SK-N-SH (cell line): ENCODE measurements around the gene SLC6A8. TPM values are rescaled to one million over a fixed set of nuclear protein-coding genes. Genes with fewer than 3 reads are reported as not detected.
A peak's percentile ranks its signal among the peaks of the same experiment; 100 is the strongest.

Experiments used
- CTCF ChIA-PET: fragments of 300-600, 350-600 bp; formaldehyde crosslinking; extraction: SDS; loops from one replicate; lab custom pipeline; 2021; lab: Yijun Ruan, JAX
- POLR2A ChIA-PET: fragments of 350-600 bp; sonication (Branson Sonifier 250); formaldehyde crosslinking; extraction: SDS; loops from one replicate; lab custom pipeline; 2020; ENCODE audit warnings: antibody characterized with exemption, inconsistent platforms; lab: Yijun Ruan, JAX
- DNase-seq: peaks from one replicate; pipeline ENCODE4 v3.0.0; 2012
- H2AFZ ChIP-seq: fragments of 200-600 bp; sonication (generic); 2 replicates; pipeline ENCODE4 v1.8.1; 2016; ENCODE audit warnings: antibody characterized with exemption, mild to moderate bottlenecking, low read depth
- H3F3A ChIP-seq: fragments of 200-600 bp; sonication (generic); replicated peaks from 2 replicates; pipeline ENCODE3; 2016; ENCODE audit warnings: antibody characterized with exemption, mild to moderate bottlenecking; ENCODE audit not compliant: insufficient read depth
- H3K27ac ChIP-seq, 2 experiments: fragments of 200-500 bp in 1 of 2; fragments of 200-600 bp in 1 of 2; sonication (Bioruptor generic) in 1 of 2; sonication (generic), shearing (Covaris generic) in 1 of 2; 2 replicates each; pipeline versions ENCODE4 v1.5.1 to v1.6.1; 2014 to 2016; ENCODE audit warnings: low read depth in 2 of 2, inconsistent platforms in 1 of 2, low read length in 1 of 2, mild to moderate bottlenecking in 1 of 2, mixed read lengths in 1 of 2
- H3K27me3 ChIP-seq: fragments of 200-600 bp; sonication (generic), shearing (Covaris generic); 2 replicates; pipeline ENCODE4 v1.6.1; 2016; ENCODE audit warnings: mixed run types; ENCODE audit not compliant: insufficient read depth
- H3K36me3 ChIP-seq, 2 experiments: fragments of 200-500 bp in 1 of 2; fragments of 200-600 bp in 1 of 2; sonication (Bioruptor generic) in 1 of 2; sonication (generic) in 1 of 2; replicated peaks in 1 of 2; 2 replicates each; pipeline versions ENCODE3 to v1.5.1; 2014 to 2016; ENCODE audit warnings: low read length in 1 of 2, mild to moderate bottlenecking in 1 of 2; ENCODE audit not compliant: insufficient read depth in 2 of 2, control insufficient read depth in 1 of 2
- H3K4me1 ChIP-seq, 2 experiments: fragments of 200-500 bp in 1 of 2; fragments of 200-600 bp in 1 of 2; sonication (Bioruptor generic) in 1 of 2; sonication (generic), shearing (Covaris generic) in 1 of 2; 2 replicates each; pipeline versions ENCODE4 v1.5.1 to v1.6.1; 2014 to 2016; ENCODE audit warnings: low read depth in 1 of 2, low read length in 1 of 2, mixed run types in 1 of 2; ENCODE audit not compliant: insufficient read depth in 2 of 2, control insufficient read depth in 1 of 2
- H3K4me2 ChIP-seq: fragments of 200-600 bp; sonication (generic), shearing (Covaris generic); 2 replicates; pipeline ENCODE4 v1.6.1; 2017; ENCODE audit warnings: mixed run types
- H3K4me3 ChIP-seq, 2 experiments: fragments of 200-500 bp in 1 of 2; fragments of 200-600 bp in 1 of 2; sonication (Bioruptor generic) in 1 of 2; sonication (generic), shearing (Covaris generic) in 1 of 2; 2 replicates each; pipeline versions ENCODE4 v1.5.1 to v1.8.1; 2014 to 2016; ENCODE audit warnings: low read depth in 2 of 2, inconsistent platforms in 1 of 2, low read length in 1 of 2, mild to moderate bottlenecking in 1 of 2, mixed read lengths in 1 of 2, moderate library complexity in 1 of 2
- H3K79me2 ChIP-seq: fragments of 200-600 bp; sonication (generic); 2 replicates; pipeline ENCODE4 v1.8.1; 2017; ENCODE audit warnings: mild to moderate bottlenecking; ENCODE audit not compliant: insufficient read depth
- H3K9ac ChIP-seq: fragments of 200-600 bp; sonication (generic); 2 replicates; pipeline ENCODE4 v1.6.1; 2017; ENCODE audit warnings: mixed run types
- H3K9me2 ChIP-seq: fragments of 200-600 bp; sonication (generic); 2 replicates; pipeline ENCODE4 v1.6.1; 2017; ENCODE audit warnings: mixed run types
- H3K9me3 ChIP-seq: fragments of 200-600 bp; sonication (generic); 2 replicates; pipeline ENCODE4 v1.6.1; 2017; ENCODE audit warnings: mixed run types, mild to moderate bottlenecking, moderate library complexity
- H4K20me1 ChIP-seq: fragments of 200-600 bp; sonication (generic); 2 replicates; pipeline ENCODE4 v1.6.1; 2017; ENCODE audit warnings: mild to moderate bottlenecking, mixed run types; ENCODE audit not compliant: insufficient read depth
- EZH2phosphoT487 ChIP-seq: fragments of 200-600 bp; sonication (generic); IDR thresholded peaks from 2 replicates; pipeline ENCODE4 v1.6.1; 2017; ENCODE audit warnings: low read depth, mixed run types, mild to moderate bottlenecking, antibody characterized with exemption, moderate library complexity, borderline replicate concordance
- FOXM1 ChIP-seq: IDR thresholded peaks from 2 replicates; pipeline ENCODE4 v1.4.0; 2012; ENCODE audit warnings: low read depth, mild to moderate bottlenecking
- GATA2 ChIP-seq: sonication (generic); formaldehyde crosslinking; IDR thresholded peaks from 2 replicates; pipeline ENCODE4 v1.5.0; 2020; ENCODE audit warnings: mild to moderate bottlenecking, missing genetic modification reagents
- NFIC ChIP-seq: IDR thresholded peaks from 2 replicates; pipeline ENCODE4 v1.4.0; 2012; ENCODE audit warnings: borderline replicate concordance
- SIN3A ChIP-seq: IDR thresholded peaks from 2 replicates; pipeline ENCODE4 v1.6.1; 2012; ENCODE audit warnings: low read depth, mild to moderate bottlenecking, low read length, moderate library complexity, borderline replicate concordance
- TEAD4 ChIP-seq: IDR thresholded peaks from 2 replicates; pipeline ENCODE4 v1.4.0; 2012; ENCODE audit warnings: mild to moderate bottlenecking, borderline replicate concordance; ENCODE audit not compliant: insufficient read depth
- WGBS: methylation state at CpG from one replicate; pipeline ENCODE4 v1.1.6; 2017; ENCODE audit warnings: low lambda C conversion rate; 5-methylcytosine and 5-hydroxymethylcytosine counted together
- polyA plus RNA-seq, 3 experiments: library from polyadenylated mRNA; depleted of rRNA; stranded (reverse); fragments of >200 nt; gene quantifications; 2 replicates each; pipeline ENCODE4 v1.2.3, GENCODE V29; 2012
- TF ChIP-seq, protein P1 (sequence below): IDR thresholded peaks from 2 replicates; pipeline ENCODE4; 2012
- TF ChIP-seq, protein P2 (sequence below): IDR thresholded peaks from 2 replicates; pipeline ENCODE4 v1.4.0; 2012; ENCODE audit warnings: low read depth, borderline replicate concordance
- TF ChIP-seq, protein P3 (sequence below): IDR thresholded peaks from 2 replicates; pipeline ENCODE4 v1.4.0; 2012; ENCODE audit warnings: low read depth, borderline replicate concordance

The SLC6A8 gene
- polyA plus RNA-seq, 1 of the 3 experiments (the other 2 are of a cell fraction) = 30.8 TPM

DNA sequence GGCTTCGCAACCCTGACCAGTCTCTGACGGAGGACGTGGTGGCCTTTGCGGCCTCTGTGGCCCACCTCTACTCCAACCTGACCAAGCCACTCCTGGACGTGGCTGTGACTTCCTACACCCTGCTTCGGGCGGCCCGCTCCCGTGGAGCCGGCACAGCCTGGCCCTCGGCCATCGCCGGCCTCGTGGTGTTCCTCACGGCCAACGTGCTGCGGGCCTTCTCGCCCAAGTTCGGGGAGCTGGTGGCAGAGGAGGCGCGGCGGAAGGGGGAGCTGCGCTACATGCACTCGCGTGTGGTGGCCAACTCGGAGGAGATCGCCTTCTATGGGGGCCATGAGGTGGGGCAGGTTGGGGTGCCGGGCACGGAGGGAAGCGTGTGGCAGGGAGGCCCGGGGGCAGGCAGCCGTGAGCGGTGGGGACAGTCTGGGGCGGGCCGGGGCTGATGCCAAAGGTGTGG is 38.1 kb downstream of the SLC6A8 start (continued):
- TF ChIP-seq, protein P1, sequence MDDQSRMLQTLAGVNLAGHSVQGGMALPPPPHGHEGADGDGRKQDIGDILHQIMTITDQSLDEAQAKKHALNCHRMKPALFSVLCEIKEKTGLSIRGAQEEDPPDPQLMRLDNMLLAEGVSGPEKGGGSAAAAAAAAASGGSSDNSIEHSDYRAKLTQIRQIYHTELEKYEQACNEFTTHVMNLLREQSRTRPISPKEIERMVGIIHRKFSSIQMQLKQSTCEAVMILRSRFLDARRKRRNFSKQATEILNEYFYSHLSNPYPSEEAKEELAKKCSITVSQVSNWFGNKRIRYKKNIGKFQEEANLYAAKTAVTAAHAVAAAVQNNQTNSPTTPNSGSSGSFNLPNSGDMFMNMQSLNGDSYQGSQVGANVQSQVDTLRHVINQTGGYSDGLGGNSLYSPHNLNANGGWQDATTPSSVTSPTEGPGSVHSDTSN = no peak
- no peak for TF ChIP-seq FOXM1

DNA sequence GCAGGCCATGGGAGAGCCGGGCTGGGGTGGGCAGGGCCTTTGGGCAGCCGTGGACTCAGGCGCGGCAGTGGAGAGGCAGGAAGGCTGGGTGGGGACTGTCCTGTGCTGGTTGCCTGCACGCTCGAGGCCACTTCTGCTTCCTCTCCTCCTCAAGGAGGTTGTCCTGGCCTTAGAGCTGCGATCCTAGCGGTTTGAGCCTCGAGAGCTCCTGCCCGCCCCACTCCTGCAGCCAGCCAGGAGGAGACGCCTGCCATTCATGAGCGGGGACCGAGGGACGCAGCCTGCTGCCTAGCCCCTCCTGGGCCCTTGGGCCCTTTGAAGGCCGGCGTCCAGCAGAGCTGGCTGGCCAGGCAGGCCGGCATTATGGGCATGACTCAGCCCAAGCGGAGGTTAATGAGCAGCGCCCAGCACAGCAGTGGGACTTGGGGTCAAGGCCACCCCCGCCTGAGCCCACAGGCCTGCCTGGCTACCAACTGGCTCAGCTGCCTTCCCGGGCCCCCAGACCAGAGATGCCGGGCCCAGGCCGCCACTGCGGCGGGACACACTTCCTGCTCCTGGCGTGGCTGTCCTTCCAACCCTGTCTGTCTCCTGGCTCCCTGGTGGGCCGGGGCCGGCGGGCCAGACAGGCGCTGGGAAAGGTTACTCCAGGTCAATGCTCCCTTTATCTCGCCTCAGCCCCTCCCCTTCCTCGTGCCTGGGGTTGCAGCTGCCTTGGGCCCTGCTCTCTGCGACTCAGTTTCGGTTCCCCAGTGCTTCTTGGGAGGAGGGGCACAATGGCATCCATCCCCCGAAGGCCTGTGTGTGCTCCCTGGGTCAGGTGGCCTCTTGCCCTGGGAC is 38.8 kb downstream of the SLC6A8 start:
- H3K4me2 ChIP-seq = peak overlapping the region; percentile 77
- no peaks in the 10 kb centered on the region for H3K27me3 ChIP-seq
- no peaks in the 10 kb centered on the region for H3K9me3 ChIP-seq
- peak overlapping the region; percentile 47 to 76 for H3K27ac ChIP-seq
- H3K4me3 ChIP-seq = peak overlapping the region; percentile 33 to 47
- CTCF ChIA-PET = interaction anchor here (0.6 to 2.7 kb wide), 4 partner anchors 12 to 256 kb away, joined by 3 to 11 read pairs (median 4); partner anchors contain the start of genes HAUS7 and PLXNB3
- POLR2A ChIA-PET = interaction anchor here (1.3 kb wide), 1 partner anchor 37 kb away, joined by 4 read pairs; no protein-coding TSS in a partner anchor
- H4K20me1 ChIP-seq = peaks cover 19% of the 10 kb centered on the region
- H3F3A ChIP-seq = no peaks in the 10 kb centered on the region
- peaks cover 7 to 38% of the 10 kb centered on the region in 2 experiments; a peak in 3 of 4 replicates for H3K4me1 ChIP-seq
- H3K79me2 ChIP-seq = peaks cover 20% of the 10 kb centered on the region
- no peaks in the 10 kb centered on the region for H3K9me2 ChIP-seq
- peaks cover 4 to 5% of the 10 kb centered on the region in 2 experiments for H3K36me3 ChIP-seq
- no peak overlapping the region for H2AFZ ChIP-seq
- 30% methylated on average over 25 of the region's 35 CpGs for WGBS
- peak; percentile 80 for DNase-seq
- H3K9ac ChIP-seq = peak overlapping the region; percentile 18; the same call in 1 of the 2 replicates
- TF ChIP-seq TEAD4 (no peak), NFIC (no peak), EZH2phosphoT487 (no peak), SIN3A (no peak), GATA2 (CRISPR knock-in tag) (0 out of 2 replicates have a peak, but pooled peaks have one; percentile 3)
- TF ChIP-seq, protein P2, sequence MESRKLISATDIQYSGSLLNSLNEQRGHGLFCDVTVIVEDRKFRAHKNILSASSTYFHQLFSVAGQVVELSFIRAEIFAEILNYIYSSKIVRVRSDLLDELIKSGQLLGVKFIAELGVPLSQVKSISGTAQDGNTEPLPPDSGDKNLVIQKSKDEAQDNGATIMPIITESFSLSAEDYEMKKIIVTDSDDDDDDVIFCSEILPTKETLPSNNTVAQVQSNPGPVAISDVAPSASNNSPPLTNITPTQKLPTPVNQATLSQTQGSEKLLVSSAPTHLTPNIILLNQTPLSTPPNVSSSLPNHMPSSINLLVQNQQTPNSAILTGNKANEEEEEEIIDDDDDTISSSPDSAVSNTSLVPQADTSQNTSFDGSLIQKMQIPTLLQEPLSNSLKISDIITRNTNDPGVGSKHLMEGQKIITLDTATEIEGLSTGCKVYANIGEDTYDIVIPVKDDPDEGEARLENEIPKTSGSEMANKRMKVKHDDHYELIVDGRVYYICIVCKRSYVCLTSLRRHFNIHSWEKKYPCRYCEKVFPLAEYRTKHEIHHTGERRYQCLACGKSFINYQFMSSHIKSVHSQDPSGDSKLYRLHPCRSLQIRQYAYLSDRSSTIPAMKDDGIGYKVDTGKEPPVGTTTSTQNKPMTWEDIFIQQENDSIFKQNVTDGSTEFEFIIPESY = no peak
- TF ChIP-seq, protein P3, sequence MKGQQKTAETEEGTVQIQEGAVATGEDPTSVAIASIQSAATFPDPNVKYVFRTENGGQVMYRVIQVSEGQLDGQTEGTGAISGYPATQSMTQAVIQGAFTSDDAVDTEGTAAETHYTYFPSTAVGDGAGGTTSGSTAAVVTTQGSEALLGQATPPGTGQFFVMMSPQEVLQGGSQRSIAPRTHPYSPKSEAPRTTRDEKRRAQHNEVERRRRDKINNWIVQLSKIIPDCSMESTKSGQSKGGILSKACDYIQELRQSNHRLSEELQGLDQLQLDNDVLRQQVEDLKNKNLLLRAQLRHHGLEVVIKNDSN = no peak
